H1 (cell line): ENCODE measurements around the gene DDX21. TPM values are rescaled to one million over a fixed set of nuclear protein-coding genes. Genes with fewer than 3 reads are reported as not detected.

Experiments used
- CTCF ChIA-PET: fragments of 300-600 bp; sonication (Branson Sonifier 250); formaldehyde crosslinking; loops from one replicate; lab custom pipeline; 2021; ENCODE audit not compliant: partially characterized antibody; lab: Charles Lee
- POLR2A ChIA-PET: fragments of 300-600 bp; sonication (Branson Sonifier 250); formaldehyde crosslinking; loops from one replicate; lab custom pipeline; 2021; ENCODE audit warnings: inconsistent platforms; ENCODE audit not compliant: partially characterized antibody; lab: Charles Lee
- DNase-seq, 2 experiments: peaks; one replicate each; pipeline versions ENCODE4 v3.0.0 to v3.0.0-alpha.2; 2010 to 2022; ENCODE audit warnings: low spot score in 2 of 2, low read depth in 1 of 2, mixed read lengths in 1 of 2
- FAIRE-seq: peaks from 2 replicates; lab custom pipeline; 2011; peaks lifted over from hg19 to GRCh38; lab: Jason Lieb, UNC
- H2AFZ ChIP-seq: 2 replicates; pipeline ENCODE4 v1.8.1; 2012; ENCODE audit warnings: low read length, inconsistent platforms
- H2AK5ac ChIP-seq: 2 replicates; pipeline ENCODE4 v1.6.1; 2013; ENCODE audit warnings: low read depth, low read length
- H2BK120ac ChIP-seq: replicated peaks from 2 replicates; pipeline ENCODE3; 2013; ENCODE audit warnings: low read depth, low read length, inconsistent platforms
- H2BK12ac ChIP-seq: 2 replicates; pipeline ENCODE4 v1.6.1; 2013; ENCODE audit warnings: low read depth, low read length
- H2BK15ac ChIP-seq: 2 replicates; pipeline ENCODE4 v1.6.1; 2013; ENCODE audit warnings: low read length
- H2BK20ac ChIP-seq: 2 replicates; pipeline ENCODE4 v1.6.1; 2013; ENCODE audit warnings: low read length
- H2BK5ac ChIP-seq: 2 replicates; pipeline ENCODE4 v1.6.1; 2013; ENCODE audit warnings: low read depth, low read length
- H3K14ac ChIP-seq: 2 replicates; pipeline ENCODE4 v1.6.1; 2013; ENCODE audit warnings: inconsistent platforms; ENCODE audit not compliant: insufficient read length
- H3K18ac ChIP-seq: 2 replicates; pipeline ENCODE4 v1.6.1; 2013; ENCODE audit warnings: low read length; ENCODE audit errors: extremely low read depth
- H3K23ac ChIP-seq: 2 replicates; pipeline ENCODE4 v1.6.1; 2013; ENCODE audit warnings: inconsistent platforms; ENCODE audit not compliant: insufficient read length
- H3K23me2 ChIP-seq: 2 replicates; pipeline ENCODE4 v1.6.1; 2013; ENCODE audit warnings: low read depth, low read length
- H3K27ac ChIP-seq: 2 replicates; pipeline ENCODE4 v1.6.1; 2011; ENCODE audit warnings: low read depth, low read length, inconsistent platforms
- H3K27me3 ChIP-seq, 4 experiments: replicated peaks in 1 of 4; 1 replicate in 1 of 4; 2 replicates in 3 of 4; pipeline versions ENCODE4 v1.6.1 to v1.8.1; 2011 to 2013; ENCODE audit warnings: low read length in 3 of 4, mild to moderate bottlenecking in 3 of 4, inconsistent platforms in 2 of 4, mixed read lengths in 2 of 4, moderate library complexity in 1 of 4; ENCODE audit not compliant: control insufficient read depth in 3 of 4, insufficient read depth in 3 of 4; ENCODE audit errors: extremely low read depth in 1 of 4
- H3K36me3 ChIP-seq, 4 experiments: 2 replicates each; pipeline versions ENCODE4 v1.6.1 to v1.8.1; 2011 to 2013; ENCODE audit warnings: mild to moderate bottlenecking in 4 of 4, low read length in 3 of 4, moderate library complexity in 2 of 4, control low read depth in 1 of 4, inconsistent platforms in 1 of 4; ENCODE audit not compliant: insufficient read depth in 4 of 4, control insufficient read depth in 2 of 4
- H3K4ac ChIP-seq: replicated peaks from 2 replicates; pipeline ENCODE3; 2013; ENCODE audit warnings: low read length, low read depth, mixed read lengths, inconsistent platforms; ENCODE audit not compliant: insufficient read length
- H3K4me1 ChIP-seq, 4 experiments: replicated peaks in 1 of 4; 1 replicate in 1 of 4; 2 replicates in 3 of 4; pipeline versions ENCODE4 v1.6.1 to v1.8.1; 2011 to 2013; ENCODE audit warnings: low read length in 3 of 4, inconsistent platforms in 2 of 4, mixed read lengths in 1 of 4; ENCODE audit not compliant: insufficient read depth in 4 of 4, control insufficient read depth in 3 of 4
- H3K4me2 ChIP-seq, 2 experiments: 2 replicates each; pipeline versions ENCODE4 v1.6.1 to v1.8.1; 2011 to 2013; ENCODE audit warnings: low read depth in 2 of 2, low read length in 2 of 2, control low read depth in 1 of 2, inconsistent platforms in 1 of 2, mild to moderate bottlenecking in 1 of 2; ENCODE audit not compliant: insufficient read depth in 1 of 2
- H3K4me3 ChIP-seq, 4 experiments: fragments of 200-600, 300-600 bp in 1 of 4; sonication (generic), shearing (Covaris generic), sonication (Bioruptor Twin) in 1 of 4; 2 replicates each; pipeline versions ENCODE4 v1.5.1 to v1.8.1; 2011 to 2016; ENCODE audit warnings: low read length in 4 of 4, low read depth in 3 of 4, control low read depth in 2 of 4, inconsistent platforms in 2 of 4, mild to moderate bottlenecking in 2 of 4, mixed read lengths in 1 of 4, moderate library complexity in 1 of 4; ENCODE audit not compliant: insufficient read depth in 2 of 4; ENCODE audit errors: extremely low read depth in 1 of 4
- H3K56ac ChIP-seq: replicated peaks from 2 replicates; pipeline ENCODE3; 2013; ENCODE audit warnings: low read depth, mild to moderate bottlenecking, mixed read lengths, low read length, inconsistent platforms; ENCODE audit not compliant: insufficient read length
- H3K79me1 ChIP-seq: 2 replicates; pipeline ENCODE4 v1.6.1; 2013; ENCODE audit warnings: low read depth, low read length, control low read depth
- H3K79me2 ChIP-seq, 2 experiments: 2 replicates each; pipeline versions ENCODE4 v1.6.1 to v1.8.1; 2012 to 2013; ENCODE audit warnings: low read length in 2 of 2, mild to moderate bottlenecking in 2 of 2, inconsistent platforms in 1 of 2; ENCODE audit not compliant: insufficient read depth in 2 of 2, control insufficient read depth in 1 of 2
- H3K9ac ChIP-seq, 4 experiments: replicated peaks in 1 of 4; 1 replicate in 1 of 4; 2 replicates in 3 of 4; pipeline versions ENCODE4 v1.6.1 to v1.8.1; 2011 to 2013; ENCODE audit warnings: low read depth in 3 of 4, low read length in 3 of 4, control low read depth in 2 of 4, mild to moderate bottlenecking in 2 of 4, moderate library complexity in 2 of 4, inconsistent platforms in 1 of 4; ENCODE audit errors: extremely low read depth in 1 of 4
- H3K9me3 ChIP-seq, 2 experiments: 2 replicates each; pipeline versions ENCODE4 v1.6.1 to v1.8.1; 2012 to 2013; ENCODE audit warnings: mild to moderate bottlenecking in 2 of 2, moderate library complexity in 2 of 2, control low read depth in 1 of 2, inconsistent platforms in 1 of 2, low read depth in 1 of 2, low read length in 1 of 2, mixed read lengths in 1 of 2; ENCODE audit not compliant: insufficient read depth in 2 of 2
- H4K20me1 ChIP-seq, 2 experiments: replicated peaks in 1 of 2; 2 replicates each; pipeline versions ENCODE3 to v1.8.1; 2011 to 2013; ENCODE audit warnings: inconsistent platforms in 2 of 2, low read length in 2 of 2, mild to moderate bottlenecking in 1 of 2; ENCODE audit not compliant: insufficient read depth in 2 of 2, control insufficient read depth in 1 of 2
- H4K5ac ChIP-seq: 2 replicates; pipeline ENCODE4 v1.6.1; 2013; ENCODE audit warnings: low read length, low read depth, mixed read lengths, inconsistent platforms; ENCODE audit not compliant: insufficient read length
- H4K8ac ChIP-seq: 2 replicates; pipeline ENCODE4 v1.8.0; 2013; ENCODE audit warnings: mild to moderate bottlenecking, moderate library complexity, low read length, inconsistent platforms; ENCODE audit not compliant: insufficient read depth; ENCODE audit errors: extremely low read depth
- H4K91ac ChIP-seq: replicated peaks from 2 replicates; pipeline ENCODE3; 2013; ENCODE audit warnings: low read length, mixed read lengths, inconsistent platforms; ENCODE audit not compliant: insufficient read length
- MAFK ChIP-seq: IDR thresholded peaks from 2 replicates; pipeline ENCODE4 v1.6.1; 2012; ENCODE audit warnings: low read depth, mild to moderate bottlenecking, improper control_type of control experiment, low read length
- TAF1 ChIP-seq: IDR thresholded peaks from 2 replicates; pipeline ENCODE4 v1.6.1; 2011; ENCODE audit warnings: mild to moderate bottlenecking, low read depth, low read length
- WGBS, 2 experiments: shearing (Covaris generic) in 1 of 2; methylation state at CpG; one replicate each; pipeline versions ENCODE4 v1.1.6 to v1.1.7; 2013 to 2015; ENCODE audit warnings: low lambda C conversion rate in 2 of 2, mixed read lengths in 2 of 2, inconsistent platforms in 1 of 2, low coverage in 1 of 2, missing lambda C conversion rate in 1 of 2; ENCODE audit not compliant: insufficient replicate concordance in 2 of 2, insufficient coverage in 1 of 2, insufficient read length in 1 of 2; ENCODE audit errors: extremely low coverage in 1 of 2, missing lambda C conversion rate in 1 of 2; 5-methylcytosine and 5-hydroxymethylcytosine counted together
- polyA plus RNA-seq, 7 experiments: library from polyadenylated mRNA; depleted of rRNA in 3 of 7; stranded (reverse) in 5 of 7; unstranded in 2 of 7; fragments of >200 nt in 5 of 7; fragments of 200-250 nt in 2 of 7; gene quantifications; 1 replicate in 5 of 7; 2 replicates in 1 of 7; 4 replicates in 1 of 7; pipeline versions ENCODE4 v1.2.1 to v1.2.3, GENCODE V29; 2011 to 2013; ENCODE audit warnings: missing spikeins in 2 of 7, mixed read lengths in 2 of 7
- total RNA-seq: library from RNA; stranded (reverse); fragmentation: NEBNext Ultra II Directional; extraction: Animal tissue kit (Norgen Biotek cat#: 25700); gene quantifications from 2 replicates; pipeline ENCODE4 v1.2.1, GENCODE V29; 2021

DDX21 gene
- total and polyA plus RNA-seq, 2 of the 8 experiments (the other 6 are each of a cell fraction or from before 2014, with no cell fraction given): 67.0 to 195 TPM

GRCh38 chr10:68959695-68960527 is 3.9 kb downstream of the DDX21 start:
- Histone ChIP-seq H3K9me3 (no peaks in the 10 kb centered on the region), H2BK12ac (no peak overlapping the region), H3K4me3 (no peak overlapping the region), H4K20me1 (peaks cover 7 to 14% of the 10 kb centered on the region in 2 experiments), H3K4ac (no peak overlapping the region), H3K4me2 (no peak overlapping the region), H3K36me3 (peaks cover 24 to 60% (median 43%) of the 10 kb centered on the region in 4 experiments), H2BK20ac (no peak overlapping the region), H4K91ac (no peak overlapping the region), H3K56ac (no peak overlapping the region), H3K9ac (no peak overlapping the region), H3K18ac (no peak overlapping the region), H4K5ac (no peak overlapping the region), H4K8ac (no peak overlapping the region), H2AFZ (no peak overlapping the region), H3K4me1 (no peaks in the 10 kb centered on the region; a peak in 3 of 7 replicates), H3K27ac (no peak overlapping the region)
- CTCF ChIA-PET: interaction anchor here (0.7 to 1.3 kb wide), 3 partner anchors 14 to 1187 kb away, joined by 3 read pairs; partner anchors contain the start of gene TYSND1
- FAIRE-seq: no peak
- TF ChIP-seq TAF1: no peak
- peak; percentile 44; the same call in 1 of the 2 replicates for TF ChIP-seq MAFK
- TF ChIP-seq, all 59 proteins: peak for 1
- H3K23ac ChIP-seq: no peak overlapping the region
- H3K79me1 ChIP-seq: peaks cover 2% of the 10 kb centered on the region; the same call in 1 of the 2 replicates
- no peak overlapping the region for H3K14ac ChIP-seq
- H3K27me3 ChIP-seq: no peaks in the 10 kb centered on the region
- no peak for DNase-seq
- POLR2A ChIA-PET: interaction anchor here (1.4 to 9.3 kb wide), 4 partner anchors 10 to 24 kb away, joined by 3 to 91 read pairs (median 12); partner anchors contain the start of gene KIFBP
- peaks cover 28 to 78% of the 10 kb centered on the region in 2 experiments for H3K79me2 ChIP-seq
- WGBS, 2 experiments: 93% methylated on average over 4 of the region's 4 CpGs; no CpG with 5 or more reads in 1 of the 2 experiments
- H2BK5ac ChIP-seq: no peak overlapping the region
- H3K23me2 ChIP-seq: peaks cover 4% of the 10 kb centered on the region
- H2BK120ac ChIP-seq: no peak overlapping the region
- no peak overlapping the region for H2AK5ac ChIP-seq
- no peak overlapping the region for H2BK15ac ChIP-seq
